G401 (cell line): Measurements from ENCODE around the gene TMEM215. TPM values are rescaled to one million over a fixed set of nuclear protein-coding genes. Genes with fewer than 3 reads are reported as not detected.

Experiments
- DNase-seq: peaks from one replicate; pipeline ENCODE4 v3.0.0-alpha.2; 2015; ENCODE audit warnings: low spot score
- in situ Hi-C: cut with HindIII; loops from 2 replicates; pipeline ENCODE4 v1.10.0; 2016; ENCODE audit warnings: low sequenced_read_pairs, mixed read lengths
- total RNA-seq: library from RNA; depleted of rRNA; stranded (reverse); fragments of >200 nt; shearing (Covaris generic); gene quantifications from 2 replicates; pipeline ENCODE4 v1.2.3, GENCODE V29; 2014; rRNA removed

The TMEM215 gene
- total RNA-seq, 1 experiment from 2014 or later, result not detected

DNA sequence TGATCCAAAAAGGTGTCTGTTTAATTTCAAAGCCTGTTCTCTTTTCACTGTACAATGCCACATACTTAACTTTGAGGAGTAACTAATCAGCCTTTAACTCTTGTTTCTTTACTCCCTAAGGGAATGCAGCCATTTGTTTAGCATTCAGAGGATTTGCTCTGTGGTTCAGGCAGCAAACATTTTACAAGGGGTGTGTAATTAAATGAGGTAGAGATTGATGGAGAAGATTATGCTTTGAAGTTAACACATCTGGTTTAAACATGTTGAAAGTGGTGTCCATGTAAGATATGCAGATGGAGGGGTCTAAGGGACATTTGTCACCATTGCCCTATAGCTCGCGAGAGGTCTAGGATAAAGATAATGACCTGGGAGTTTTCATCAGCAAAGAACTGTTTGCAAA is 41.9 kb downstream of the TMEM215 start:
- in situ Hi-C loops, result no loop called here
- no peak for DNase-seq

DNA sequence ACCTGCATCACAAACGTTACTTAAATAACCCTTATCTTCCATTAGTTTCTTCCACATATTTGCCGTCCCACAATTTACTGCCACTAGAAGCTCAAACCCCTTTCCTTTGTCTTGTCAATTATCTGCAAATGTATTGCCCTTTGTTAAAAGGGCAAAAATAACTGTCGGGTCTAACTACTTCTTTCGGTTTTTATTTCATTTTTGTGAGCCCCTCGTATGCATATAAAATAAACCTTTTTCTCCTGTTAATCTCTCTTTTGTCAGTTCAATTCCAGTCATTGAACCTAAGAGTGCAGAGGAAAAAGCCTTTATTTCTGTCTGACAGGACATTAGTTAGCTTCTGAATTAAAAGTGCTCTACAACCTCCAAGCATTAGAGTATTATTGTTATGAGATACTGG is 45.5 kb downstream of the TMEM215 start:
- in situ Hi-C loops, result no loop called here

DNA sequence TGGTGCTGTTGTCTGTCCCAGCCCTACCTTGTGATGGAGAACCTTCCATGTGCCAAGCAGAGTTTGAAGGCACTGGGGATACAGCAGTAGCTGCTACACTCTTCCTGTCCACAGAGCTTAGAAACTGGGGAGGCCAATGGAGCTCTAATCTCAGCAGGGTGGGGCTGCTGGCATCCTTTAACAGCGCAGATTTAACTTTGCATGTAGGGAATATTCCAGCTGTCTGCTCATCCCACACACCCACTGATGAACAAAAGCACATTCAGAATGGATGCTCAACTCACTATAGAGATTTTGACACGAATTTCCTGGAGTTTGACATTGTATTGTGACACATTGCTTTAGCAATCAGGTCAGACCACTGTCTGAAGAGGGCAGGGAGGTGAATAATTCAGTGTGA is 49.0 kb downstream of the TMEM215 start:
- in situ Hi-C loops, result no loop called here
- no peak for DNase-seq

More for the DNA sequence above, 45.5 kb downstream of the TMEM215 start:
- no peak for DNase-seq

Other genes with a start within 250 kb of the TMEM215 start
- gene SMIM27, start 231.2 kb upstream of the TMEM215 start, total RNA-seq, result 7.7 and 10.9 TPM in 2 replicates
- 16.7 and 19.6 TPM in 2 replicates for gene TOPORS, start 231.0 kb upstream of the TMEM215 start, total RNA-seq
- 124 and 133 TPM in 2 replicates for gene NDUFB6, start 210.4 kb upstream of the TMEM215 start, total RNA-seq
- gene TAF1L, start 147.9 kb upstream of the TMEM215 start, total RNA-seq, result under 0.01 and 0.03 TPM in 2 replicates
- gene APTX, start 218.1 kb downstream of the TMEM215 start, total RNA-seq, result 41.4 and 47.5 TPM in 2 replicates
- gene DNAJA1, start 241.7 kb downstream of the TMEM215 start, total RNA-seq, result 163 and 266 TPM in 2 replicates